Measurements from ENCODE around the gene GLRX3.
A peak's percentile ranks its signal among the peaks of the same experiment; 100 is the strongest.

GLRX3 gene

GRCh38 chr10:130160775-130161174, 24.6 kb downstream of the GLRX3 start:
- TF ChIP-seq, protein P1, sequence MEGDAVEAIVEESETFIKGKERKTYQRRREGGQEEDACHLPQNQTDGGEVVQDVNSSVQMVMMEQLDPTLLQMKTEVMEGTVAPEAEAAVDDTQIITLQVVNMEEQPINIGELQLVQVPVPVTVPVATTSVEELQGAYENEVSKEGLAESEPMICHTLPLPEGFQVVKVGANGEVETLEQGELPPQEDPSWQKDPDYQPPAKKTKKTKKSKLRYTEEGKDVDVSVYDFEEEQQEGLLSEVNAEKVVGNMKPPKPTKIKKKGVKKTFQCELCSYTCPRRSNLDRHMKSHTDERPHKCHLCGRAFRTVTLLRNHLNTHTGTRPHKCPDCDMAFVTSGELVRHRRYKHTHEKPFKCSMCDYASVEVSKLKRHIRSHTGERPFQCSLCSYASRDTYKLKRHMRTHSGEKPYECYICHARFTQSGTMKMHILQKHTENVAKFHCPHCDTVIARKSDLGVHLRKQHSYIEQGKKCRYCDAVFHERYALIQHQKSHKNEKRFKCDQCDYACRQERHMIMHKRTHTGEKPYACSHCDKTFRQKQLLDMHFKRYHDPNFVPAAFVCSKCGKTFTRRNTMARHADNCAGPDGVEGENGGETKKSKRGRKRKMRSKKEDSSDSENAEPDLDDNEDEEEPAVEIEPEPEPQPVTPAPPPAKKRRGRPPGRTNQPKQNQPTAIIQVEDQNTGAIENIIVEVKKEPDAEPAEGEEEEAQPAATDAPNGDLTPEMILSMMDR (IDR thresholded peaks at IDR 0.05; ENCODE audit: low read depth, low read length, missing control alignments) = peak; percentile 13
- no peak overlapping the region for H3K4me3 ChIP-seq (replicated peaks; ENCODE audit: low read depth, low read length)
- DNase-seq (ENCODE audit: extremely low read depth, low read depth) = no peak

- no peak for DNase-seq (ENCODE audit: extremely low read depth, low read depth)
- no peak overlapping the region for H3K4me3 ChIP-seq (replicated peaks; ENCODE audit: low read depth, low read length)
- TF ChIP-seq, protein P1 (IDR thresholded peaks at IDR 0.05; ENCODE audit: low read depth, low read length, missing control alignments) = no peak
Observed at GRCh38 chr10:130161331-130161730, 25.1 kb downstream of the GLRX3 start.

GRCh38 chr10:130167193-130167592, 31.0 kb downstream of the GLRX3 start:
- no peak for DNase-seq (ENCODE audit: extremely low read depth, low read depth)
- H3K4me3 ChIP-seq (replicated peaks; ENCODE audit: low read depth, low read length) = no peak overlapping the region
- TF ChIP-seq, protein P1 (IDR thresholded peaks at IDR 0.05; ENCODE audit: low read depth, low read length, missing control alignments) = no peak

GRCh38 chr10:130167707-130168106, 31.5 kb downstream of the GLRX3 start:
- TF ChIP-seq, protein P1 (IDR thresholded peaks at IDR 0.05; ENCODE audit: low read depth, low read length, missing control alignments) = no peak
- no peak for DNase-seq (ENCODE audit: extremely low read depth, low read depth)
- H3K4me3 ChIP-seq (replicated peaks; ENCODE audit: low read depth, low read length) = no peak overlapping the region

DNA sequence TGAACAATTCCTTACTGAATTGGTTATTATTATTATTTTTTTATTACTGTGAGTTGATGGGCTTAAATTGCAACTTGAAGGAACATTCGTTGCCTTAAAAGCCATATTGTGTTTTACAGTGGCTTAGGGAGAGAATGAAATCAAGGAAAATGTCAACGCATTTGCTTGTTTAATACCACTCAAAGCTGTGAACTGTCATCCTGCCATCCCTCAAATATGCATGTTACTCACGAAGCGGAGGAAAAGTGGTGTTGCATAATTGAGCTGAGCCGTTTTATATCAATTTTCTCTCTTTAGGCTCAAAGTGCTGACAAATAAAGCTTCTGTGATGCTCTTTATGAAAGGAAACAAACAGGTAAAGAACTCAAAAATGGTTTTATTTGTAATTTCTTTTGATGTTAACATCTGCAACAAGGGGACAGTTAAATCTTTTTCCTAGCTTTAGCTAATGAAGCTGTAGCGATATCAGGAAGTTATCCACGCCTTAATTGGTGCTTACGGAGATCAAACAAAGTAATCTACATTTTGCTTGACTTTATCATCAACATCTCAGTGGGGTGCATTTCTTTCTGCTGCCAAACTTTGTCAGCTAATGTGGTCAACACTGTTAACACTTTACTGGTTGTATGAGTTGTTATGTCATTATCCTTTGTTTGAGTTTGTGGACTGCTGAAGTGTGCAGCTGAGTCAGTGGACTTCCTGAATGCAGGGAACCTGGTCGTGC, 33.1 kb downstream of the GLRX3 start:
- no peak for DNase-seq (ENCODE audit: extremely low read depth, low read depth)
- TF ChIP-seq, protein P1 (IDR thresholded peaks at IDR 0.05; ENCODE audit: low read depth, low read length, missing control alignments) = no peak
- no peak overlapping the region for H3K4me3 ChIP-seq (replicated peaks; ENCODE audit: low read depth, low read length)

DNA sequence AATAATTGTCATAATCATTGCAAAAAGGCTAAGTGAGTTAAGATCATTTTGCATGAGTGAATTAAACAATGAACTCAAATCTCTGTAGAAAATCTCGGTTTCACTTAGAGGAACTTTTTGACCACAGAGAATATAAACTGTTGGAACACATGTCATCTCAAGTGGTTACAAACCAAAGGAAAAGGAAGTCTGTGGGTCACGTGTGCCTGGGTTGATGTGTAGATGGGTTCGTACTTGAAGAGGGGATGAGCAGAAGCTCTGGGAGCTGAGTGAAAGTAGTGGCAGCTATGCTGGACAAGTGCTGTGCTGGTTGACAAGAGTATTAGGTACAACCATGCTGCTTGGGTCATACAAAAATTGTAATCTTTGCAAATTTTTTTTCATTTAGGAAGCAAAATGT, 35.0 kb downstream of the GLRX3 start:
- no peak overlapping the region for H3K4me3 ChIP-seq (replicated peaks; ENCODE audit: low read depth, low read length)
- TF ChIP-seq, protein P1 (IDR thresholded peaks at IDR 0.05; ENCODE audit: low read depth, low read length, missing control alignments) = no peak
- no peak for DNase-seq (ENCODE audit: extremely low read depth, low read depth)

- TF ChIP-seq, protein P1 (IDR thresholded peaks at IDR 0.05; ENCODE audit: low read depth, low read length, missing control alignments) = no peak
- DNase-seq (ENCODE audit: extremely low read depth, low read depth) = no peak
- no peak overlapping the region for H3K4me3 ChIP-seq (replicated peaks; ENCODE audit: low read depth, low read length)
Observed at GRCh38 chr10:130174328-130174727, 38.1 kb downstream of the GLRX3 start.

Measured in HFF-Myc (cell line).